PFSK-1 (cell line): Measurements from ENCODE around the gene NARF. TPM values are rescaled to one million over a fixed set of nuclear protein-coding genes. Genes with fewer than 3 reads are reported as not detected.

ENCODE experiments used
- FOXP2 ChIP-seq: optimal IDR thresholded peaks from 2 replicates; pipeline ENCODE3; 2011; ENCODE audit warnings: borderline replicate concordance, control low read depth, inconsistent platforms; ENCODE audit not compliant: insufficient read depth; ENCODE audit errors: extremely low read length, extremely low read depth
- POLR2AphosphoS5 ChIP-seq: IDR thresholded peaks from 2 replicates; pipeline ENCODE4 v1.6.1; 2012; ENCODE audit warnings: low read depth, mild to moderate bottlenecking, control low read depth, low read length, moderate library complexity
- SIN3A ChIP-seq: IDR thresholded peaks from 2 replicates; pipeline ENCODE4 v1.6.1; 2012; ENCODE audit warnings: mild to moderate bottlenecking, low read length, moderate library complexity, borderline replicate concordance; ENCODE audit not compliant: insufficient read depth
- TAF1 ChIP-seq: IDR thresholded peaks from 2 replicates; pipeline ENCODE4 v1.6.1; 2012; ENCODE audit warnings: low read length, control low read depth, borderline replicate concordance; ENCODE audit not compliant: insufficient read depth
- polyA plus RNA-seq: library from polyadenylated mRNA; unstranded; fragments of >200 nt; gene quantifications from one replicate; pipeline ENCODE4 v1.2.1, GENCODE V29; 2012; ENCODE audit warnings: low read depth, missing spikeins; ENCODE audit not compliant: insufficient read length
- TF ChIP-seq, protein P1 (sequence below), 2 experiments: IDR thresholded peaks; 2 replicates each; pipeline versions ENCODE4 v1.6.1 to v1.8.0; 2011 to 2012; ENCODE audit warnings: low read depth in 2 of 2, low read length in 2 of 2, control low read depth in 1 of 2, inconsistent platforms in 1 of 2, mild to moderate bottlenecking in 1 of 2, moderate library complexity in 1 of 2; ENCODE audit not compliant: insufficient read depth in 1 of 2

NARF gene
- polyA plus RNA-seq = 107 TPM

DNA sequence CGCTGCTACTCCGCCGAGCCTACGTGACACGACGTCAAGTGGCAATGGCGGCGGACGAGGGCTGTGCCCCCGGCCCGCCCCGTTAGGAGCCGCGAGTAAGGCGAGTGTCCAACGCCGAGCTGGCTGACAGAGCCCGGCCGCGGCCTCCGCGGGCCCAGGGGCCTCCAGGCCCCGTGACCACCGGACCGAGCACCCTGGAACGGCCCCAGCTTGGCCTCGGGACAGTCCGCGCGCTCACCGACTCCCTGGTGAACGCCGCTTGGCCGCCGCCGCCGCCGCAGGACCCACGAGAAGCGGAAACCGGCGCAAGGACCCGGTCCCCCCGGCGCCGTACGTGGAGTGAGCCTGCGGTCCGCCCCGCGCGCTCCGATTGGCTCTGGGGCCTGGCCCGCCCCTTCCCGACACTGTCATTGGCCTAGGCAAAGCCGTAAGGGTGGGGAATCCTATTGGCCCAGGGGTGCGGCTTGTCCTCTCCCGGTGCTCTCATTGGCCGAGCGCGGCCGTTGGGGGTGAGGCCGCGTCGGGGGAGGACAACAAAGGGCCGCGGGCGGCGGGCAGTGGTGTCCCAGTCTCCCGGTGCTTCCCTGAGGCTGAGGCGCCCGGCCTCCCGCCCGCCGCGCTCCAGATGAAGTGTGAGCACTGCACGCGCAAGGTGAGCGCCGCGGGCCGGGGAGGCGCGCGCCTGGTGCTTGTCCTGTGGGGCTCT, at the start of gene NARF:
Gene NARF (plus strand): TSS at position 563 of the 706 bp plus-strand sequence. CDS start 63 bp downstream, at position 626.
- peak; percentile 56; the same call in 1 of the 2 replicates for TF ChIP-seq SIN3A
- peak; percentile 68; the same call in 1 of the 2 replicates for TF ChIP-seq TAF1
- TF ChIP-seq POLR2AphosphoS5 = peak; percentile 93
- TF ChIP-seq FOXP2 = peak; percentile 84
- TF ChIP-seq, protein P1, sequence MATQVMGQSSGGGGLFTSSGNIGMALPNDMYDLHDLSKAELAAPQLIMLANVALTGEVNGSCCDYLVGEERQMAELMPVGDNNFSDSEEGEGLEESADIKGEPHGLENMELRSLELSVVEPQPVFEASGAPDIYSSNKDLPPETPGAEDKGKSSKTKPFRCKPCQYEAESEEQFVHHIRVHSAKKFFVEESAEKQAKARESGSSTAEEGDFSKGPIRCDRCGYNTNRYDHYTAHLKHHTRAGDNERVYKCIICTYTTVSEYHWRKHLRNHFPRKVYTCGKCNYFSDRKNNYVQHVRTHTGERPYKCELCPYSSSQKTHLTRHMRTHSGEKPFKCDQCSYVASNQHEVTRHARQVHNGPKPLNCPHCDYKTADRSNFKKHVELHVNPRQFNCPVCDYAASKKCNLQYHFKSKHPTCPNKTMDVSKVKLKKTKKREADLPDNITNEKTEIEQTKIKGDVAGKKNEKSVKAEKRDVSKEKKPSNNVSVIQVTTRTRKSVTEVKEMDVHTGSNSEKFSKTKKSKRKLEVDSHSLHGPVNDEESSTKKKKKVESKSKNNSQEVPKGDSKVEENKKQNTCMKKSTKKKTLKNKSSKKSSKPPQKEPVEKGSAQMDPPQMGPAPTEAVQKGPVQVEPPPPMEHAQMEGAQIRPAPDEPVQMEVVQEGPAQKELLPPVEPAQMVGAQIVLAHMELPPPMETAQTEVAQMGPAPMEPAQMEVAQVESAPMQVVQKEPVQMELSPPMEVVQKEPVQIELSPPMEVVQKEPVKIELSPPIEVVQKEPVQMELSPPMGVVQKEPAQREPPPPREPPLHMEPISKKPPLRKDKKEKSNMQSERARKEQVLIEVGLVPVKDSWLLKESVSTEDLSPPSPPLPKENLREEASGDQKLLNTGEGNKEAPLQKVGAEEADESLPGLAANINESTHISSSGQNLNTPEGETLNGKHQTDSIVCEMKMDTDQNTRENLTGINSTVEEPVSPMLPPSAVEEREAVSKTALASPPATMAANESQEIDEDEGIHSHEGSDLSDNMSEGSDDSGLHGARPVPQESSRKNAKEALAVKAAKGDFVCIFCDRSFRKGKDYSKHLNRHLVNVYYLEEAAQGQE (IDR thresholded peaks at IDR 0.05; ENCODE audit: insufficient read depth in 1 of 2, low read depth in 2 of 2, low read length in 2 of 2) = peak; percentile 21 to 31; a peak in 1 of 4 replicates

DNA sequence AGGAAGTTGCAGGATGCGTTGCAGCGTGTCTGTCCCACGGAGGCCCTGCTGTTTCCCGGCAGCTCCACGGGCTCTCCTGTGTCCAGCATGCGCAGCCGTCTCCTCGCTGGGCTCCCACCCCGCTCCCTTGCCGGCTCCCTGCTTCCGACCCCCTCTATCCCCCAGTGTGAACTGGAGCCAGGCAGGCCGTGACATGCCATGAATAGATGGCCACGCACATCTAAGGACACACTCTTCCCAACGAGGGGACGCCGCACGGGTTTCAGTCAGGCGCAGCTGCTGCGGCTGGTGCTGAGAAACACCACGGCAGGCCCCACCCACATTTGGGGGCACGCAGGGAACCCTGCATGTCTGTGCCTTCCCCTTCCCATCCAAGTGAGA, 49.6 kb upstream of the NARF start:
- TF ChIP-seq SIN3A (no peak), TAF1 (no peak), POLR2AphosphoS5 (no peak), FOXP2 (no peak)
- TF ChIP-seq, protein P1 (IDR thresholded peaks at IDR 0.05; ENCODE audit: insufficient read depth in 1 of 2, low read depth in 2 of 2, low read length in 2 of 2) = no peak

DNA sequence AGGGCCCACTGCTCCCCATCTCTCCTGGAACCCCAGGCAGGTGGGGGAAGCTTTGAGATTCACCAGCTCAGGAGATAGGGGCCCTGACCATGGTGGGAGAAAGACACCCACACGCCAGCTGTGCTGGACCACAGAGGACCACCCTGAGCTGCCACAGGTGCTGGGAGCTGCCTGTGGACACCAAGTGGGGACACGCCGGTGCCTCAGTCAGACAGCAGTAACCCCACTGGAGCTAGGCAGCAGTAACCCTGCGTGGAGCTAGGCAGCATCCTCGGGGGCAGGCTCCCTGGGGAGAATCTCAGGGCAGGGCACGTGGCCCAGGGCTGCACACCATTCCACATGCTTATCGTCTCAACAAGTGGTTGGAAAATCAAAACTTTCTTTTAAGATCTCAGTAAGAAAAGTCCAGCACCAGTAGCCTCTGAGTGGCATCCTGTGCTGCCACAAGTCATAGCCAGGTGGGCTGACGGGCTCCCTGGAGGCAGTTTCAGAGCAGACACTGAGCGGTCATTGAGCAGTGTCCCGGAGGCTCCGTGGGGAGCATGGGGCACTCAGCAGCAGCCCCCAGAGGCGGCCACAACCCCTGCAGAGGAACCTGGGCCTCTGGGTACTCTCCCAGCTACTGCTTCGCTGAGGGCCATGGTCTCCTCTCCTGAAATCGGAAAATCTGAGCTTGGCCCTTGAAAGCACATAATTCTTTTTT, 48.4 kb upstream of the NARF start:
- TF ChIP-seq FOXP2 (no peak), POLR2AphosphoS5 (no peak), SIN3A (no peak), TAF1 (no peak)
- TF ChIP-seq, protein P1 (IDR thresholded peaks at IDR 0.05; ENCODE audit: insufficient read depth in 1 of 2, low read depth in 2 of 2, low read length in 2 of 2) = no peak

DNA sequence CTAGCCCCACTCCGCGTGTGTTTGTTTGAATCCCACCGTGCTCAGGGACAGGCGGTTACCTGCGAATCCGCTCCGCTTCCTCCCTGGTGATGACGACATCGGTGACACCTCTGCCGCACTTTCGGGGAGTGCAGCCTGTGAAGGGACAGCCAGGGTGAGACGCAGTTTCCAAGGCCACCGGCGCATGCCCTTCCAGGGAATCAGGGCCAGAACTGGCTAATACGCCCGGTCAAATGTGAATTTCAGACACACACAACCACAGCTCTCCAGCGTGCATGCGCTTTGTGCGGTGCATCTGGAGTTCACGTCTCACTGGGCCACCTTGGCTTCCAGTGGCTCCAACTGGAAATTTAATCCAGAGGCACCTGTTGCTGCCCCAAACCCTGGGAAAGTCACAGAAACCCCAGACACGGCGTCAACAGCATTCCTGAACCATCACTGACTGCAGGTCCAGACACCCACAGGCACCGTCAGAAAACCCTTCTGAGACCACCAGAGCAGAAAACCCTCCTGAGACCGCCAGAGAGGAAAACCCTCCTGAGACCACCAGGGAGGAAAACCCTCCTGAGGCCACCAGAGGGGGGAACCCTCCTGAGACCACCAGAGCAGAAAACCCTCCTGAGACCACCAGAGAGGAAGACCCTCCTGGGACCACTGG, 47.0 kb upstream of the NARF start:
- TF ChIP-seq, protein P1 (IDR thresholded peaks at IDR 0.05; ENCODE audit: insufficient read depth in 1 of 2, low read depth in 2 of 2, low read length in 2 of 2) = no peak
- no peak for TF ChIP-seq POLR2AphosphoS5
- TF ChIP-seq TAF1 = no peak
- TF ChIP-seq FOXP2 = no peak
- TF ChIP-seq SIN3A = no peak
